DMS153 (cell line): ENCODE measurements around the gene COX15.
A peak's percentile ranks its signal among the peaks of the same experiment; 100 is the strongest.
"Not testable (repeated sequence)": the region's sequence is repeated elsewhere in the genome, so short reads cannot be mapped to it uniquely, and the experiment has no call there.

ENCODE experiments used
- DNase-seq: peaks from one replicate; lab custom pipeline; 2025; lab: John Stamatoyannopoulos, UW

COX15 gene

DNA sequence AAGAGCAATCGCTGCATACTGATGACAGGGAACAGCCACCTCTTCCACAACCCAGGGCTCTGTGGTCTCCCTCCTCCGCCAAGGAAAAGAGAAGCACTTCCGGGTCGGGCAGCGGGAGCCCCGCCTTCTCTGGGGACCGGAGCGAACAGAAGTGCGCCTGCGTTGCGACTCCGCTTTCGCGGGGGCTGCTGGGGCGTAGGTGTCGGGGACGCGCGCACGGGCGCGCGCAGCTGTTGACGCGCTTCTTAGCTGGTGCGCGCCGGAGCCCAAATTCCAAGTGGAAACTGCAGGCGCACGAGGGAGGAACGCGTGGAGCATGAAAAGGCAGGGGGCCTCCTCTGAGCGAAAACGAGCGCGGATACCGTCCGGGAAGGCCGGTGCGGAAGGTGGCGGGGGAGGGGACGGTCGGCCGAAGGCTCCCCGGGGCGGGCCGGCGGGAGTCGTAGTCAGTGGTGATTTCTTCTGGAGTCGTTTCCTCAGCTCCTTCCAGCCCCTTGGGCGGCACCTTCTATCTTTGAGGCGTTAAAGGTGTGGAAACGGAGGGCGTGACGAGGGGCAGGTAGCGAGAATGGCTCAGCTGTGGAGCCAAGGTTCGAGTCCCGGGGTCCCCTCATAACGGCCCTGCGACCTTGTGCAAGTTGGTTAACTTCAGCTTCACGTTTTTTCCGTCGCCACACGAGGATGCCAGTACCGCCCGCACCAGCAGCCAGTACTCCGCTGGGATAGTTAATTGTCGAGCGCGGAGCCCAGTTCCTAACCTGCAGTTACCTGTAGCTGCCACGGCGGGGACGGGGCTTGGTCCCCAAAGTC is at the start of gene COX15, which contains the start of gene CUTC:
Gene COX15, minus strand, starts transcription at position 95 of the 810 bp plus-strand sequence. Its CDS starts 78 bp downstream, at position 17.
Gene CUTC, plus strand, starts transcription at position 202 of the 810 bp plus-strand sequence. Its CDS starts 115 bp downstream, at position 317.
- DNase-seq, result peak; percentile 94

DNA sequence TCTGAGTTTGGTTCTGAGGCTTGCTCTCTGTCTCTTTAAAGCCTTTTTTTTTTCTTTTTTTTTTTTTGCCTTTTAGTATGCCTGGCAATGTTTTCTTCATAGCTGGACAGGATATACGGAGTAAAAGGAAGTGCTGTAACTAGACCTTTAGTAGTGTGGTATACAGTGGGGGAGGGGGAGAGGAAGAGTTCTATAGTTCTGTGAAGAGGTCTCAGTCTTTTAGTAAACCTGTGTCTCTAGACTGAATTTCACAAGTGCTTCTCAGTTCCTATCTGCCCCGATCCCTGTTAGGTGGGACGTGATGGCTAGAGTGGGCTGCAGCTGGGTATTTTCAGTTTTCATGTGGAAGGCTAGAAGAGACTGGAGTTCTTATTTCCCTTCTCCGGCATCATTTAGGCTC is 47.4 kb upstream of the COX15 start:
- DNase-seq, result peak; percentile 5

DNA sequence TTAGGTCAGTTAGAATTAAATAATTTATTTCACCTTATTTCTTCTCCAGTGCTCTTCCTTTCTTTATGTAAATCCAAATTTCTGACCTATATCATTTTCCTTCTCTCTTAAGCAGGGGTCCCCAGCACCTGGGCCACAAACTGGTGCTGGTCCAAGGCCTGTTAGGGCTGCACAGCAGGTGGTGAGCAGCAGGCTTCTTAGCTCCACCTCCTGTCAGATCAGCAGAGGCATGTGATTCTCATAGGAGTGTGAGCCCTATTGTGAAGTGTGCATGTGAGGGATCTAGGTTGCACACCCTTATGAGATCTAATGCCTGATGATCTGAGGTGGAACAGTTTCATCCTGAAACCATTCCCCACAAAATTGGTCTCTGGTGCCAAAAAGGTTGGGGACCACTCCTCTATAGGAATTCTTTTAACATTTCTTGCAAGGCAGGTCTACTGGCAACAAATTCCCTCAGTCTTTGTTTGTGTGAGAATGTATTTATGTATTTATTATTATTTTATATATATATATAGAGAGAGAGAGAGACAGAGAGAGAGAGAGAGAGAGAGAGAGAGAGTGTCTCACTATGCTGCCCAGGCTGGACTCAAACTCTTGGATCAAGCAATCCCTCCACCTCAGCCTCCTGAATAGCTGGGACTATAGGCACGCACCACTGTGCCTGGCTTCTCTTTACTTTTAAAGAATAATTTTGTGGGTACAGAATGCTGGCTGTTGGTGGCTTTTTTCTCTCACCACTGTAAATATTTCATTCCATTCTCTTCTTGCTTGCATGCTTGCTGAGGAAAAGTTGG is 46.2 kb upstream of the COX15 start:
- DNase-seq, result no peak

DNA sequence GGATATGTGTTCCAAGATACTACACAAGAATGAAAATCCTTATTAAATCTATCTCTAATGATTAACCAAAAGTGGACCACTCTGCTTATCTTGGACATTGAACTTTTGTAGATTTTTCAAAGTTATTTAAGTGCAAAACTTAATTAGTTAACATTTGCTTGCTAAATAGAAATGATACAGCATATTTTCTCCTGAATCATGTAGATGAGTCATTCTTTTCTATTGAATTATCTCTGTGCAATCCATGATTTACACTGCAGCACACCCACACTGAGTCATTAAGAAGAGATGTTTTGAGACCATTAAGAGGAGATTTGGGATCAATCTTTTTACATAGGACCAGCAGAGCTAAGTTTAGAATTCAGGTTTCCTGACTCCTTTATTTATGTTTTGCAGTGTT is 43.9 kb upstream of the COX15 start:
- no peak for DNase-seq

DNA sequence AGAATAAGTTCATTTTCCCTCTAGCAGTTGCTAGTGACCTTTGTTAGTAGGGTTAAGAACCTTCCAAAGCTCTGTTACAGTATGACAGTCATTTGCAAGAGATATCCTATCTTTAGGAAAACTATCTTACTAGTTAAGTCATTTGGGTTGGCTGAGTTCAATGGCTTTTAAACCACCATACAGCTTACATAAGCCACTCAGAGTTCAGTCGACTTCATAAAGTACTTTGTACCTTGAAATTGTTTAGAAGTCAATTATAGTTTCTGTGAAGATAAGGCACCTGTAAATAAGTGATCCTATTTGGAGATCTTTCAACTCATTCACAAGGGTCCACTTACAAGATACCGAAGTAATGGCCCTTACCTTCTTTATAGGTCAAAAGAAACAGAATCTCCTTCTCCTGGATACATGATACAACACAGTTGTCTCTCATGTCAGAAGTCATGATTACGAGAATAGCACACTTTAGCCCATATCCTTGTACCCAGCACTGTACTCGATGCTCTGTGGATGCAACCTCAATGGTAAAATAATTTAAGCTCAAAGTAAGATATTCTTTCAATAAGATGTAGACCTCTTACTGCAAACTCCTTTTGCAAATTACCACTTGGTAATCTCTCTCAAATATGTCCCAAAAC is 38.6 kb upstream of the COX15 start:
- DNase-seq, result no peak

DNA sequence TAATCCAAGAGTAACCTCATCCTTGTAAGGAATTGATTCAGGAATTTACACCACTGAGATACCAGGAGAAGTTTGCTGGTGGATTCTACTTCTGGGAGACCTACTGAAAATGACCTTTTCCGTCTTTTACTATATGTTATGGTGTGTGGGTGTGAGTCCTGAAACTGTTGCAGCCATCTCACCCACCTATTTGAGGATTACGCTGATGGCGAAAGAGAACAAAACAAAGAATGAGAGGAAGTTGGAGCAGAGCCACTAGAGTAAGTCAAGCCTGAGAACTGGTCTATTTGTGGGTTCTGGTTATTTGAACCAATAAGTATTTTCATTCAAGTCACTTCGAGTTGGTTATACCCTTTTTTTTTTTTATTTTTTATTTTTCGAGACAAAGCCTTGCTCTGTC is 37.8 kb upstream of the COX15 start:
- no peak for DNase-seq

DNA sequence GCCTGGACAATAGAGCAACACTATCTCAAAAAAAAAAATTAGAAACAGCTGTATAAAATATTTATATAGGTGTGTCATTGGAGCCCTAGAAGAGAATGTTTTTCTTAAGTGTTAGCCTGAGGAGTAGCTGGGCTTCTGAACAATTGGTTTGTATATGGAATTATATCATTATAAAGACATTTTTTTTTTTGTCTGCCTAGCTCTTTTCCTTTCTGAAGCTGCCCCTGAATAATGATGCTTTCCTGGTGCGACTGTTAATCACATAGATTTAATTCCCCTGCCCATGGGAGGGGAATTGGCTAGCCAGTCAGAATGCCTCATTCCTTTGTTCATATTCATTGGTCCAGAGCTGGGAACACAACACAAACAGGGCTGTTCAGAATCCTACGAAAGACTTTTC is 36.6 kb upstream of the COX15 start:
- no peak for DNase-seq

DNA sequence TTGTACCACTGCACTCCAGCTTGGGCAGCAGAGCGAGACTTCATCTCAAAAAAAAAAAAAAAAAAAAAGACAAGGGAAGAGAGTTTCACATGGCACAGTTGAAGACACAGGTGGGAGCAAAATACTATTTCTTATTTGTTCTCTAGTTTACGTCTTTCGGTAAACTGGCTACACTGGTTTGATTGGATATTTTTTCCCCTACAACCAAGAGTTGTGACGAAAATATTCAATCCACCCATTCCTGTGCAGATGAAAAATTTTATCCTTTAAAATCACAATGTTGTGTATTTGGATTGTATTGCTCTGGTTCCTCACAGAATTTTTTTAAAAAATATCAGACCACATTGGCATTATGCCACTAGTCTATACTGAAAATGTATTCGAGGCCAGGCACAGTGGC is 36.0 kb upstream of the COX15 start:
- DNase-seq, result no peak

DNA sequence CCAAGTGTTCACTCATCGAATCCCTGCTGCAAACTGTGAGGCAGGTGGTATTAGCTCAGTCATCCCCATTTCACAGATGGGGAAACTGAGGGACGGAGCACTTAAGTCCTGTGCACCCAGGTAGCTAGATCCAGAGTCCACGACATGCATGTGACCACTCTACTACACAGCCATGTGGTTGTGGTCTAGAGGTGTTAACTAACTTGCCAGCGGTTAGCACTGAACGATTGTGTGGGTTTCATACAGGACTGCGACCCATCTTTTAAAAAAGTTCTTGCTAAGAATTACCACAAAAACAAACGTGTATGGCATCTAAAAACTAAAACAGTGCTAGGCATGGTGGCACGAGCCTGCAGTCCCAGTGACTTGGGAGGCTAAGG is 34.4 kb upstream of the COX15 start:
- no peak for DNase-seq

DNA sequence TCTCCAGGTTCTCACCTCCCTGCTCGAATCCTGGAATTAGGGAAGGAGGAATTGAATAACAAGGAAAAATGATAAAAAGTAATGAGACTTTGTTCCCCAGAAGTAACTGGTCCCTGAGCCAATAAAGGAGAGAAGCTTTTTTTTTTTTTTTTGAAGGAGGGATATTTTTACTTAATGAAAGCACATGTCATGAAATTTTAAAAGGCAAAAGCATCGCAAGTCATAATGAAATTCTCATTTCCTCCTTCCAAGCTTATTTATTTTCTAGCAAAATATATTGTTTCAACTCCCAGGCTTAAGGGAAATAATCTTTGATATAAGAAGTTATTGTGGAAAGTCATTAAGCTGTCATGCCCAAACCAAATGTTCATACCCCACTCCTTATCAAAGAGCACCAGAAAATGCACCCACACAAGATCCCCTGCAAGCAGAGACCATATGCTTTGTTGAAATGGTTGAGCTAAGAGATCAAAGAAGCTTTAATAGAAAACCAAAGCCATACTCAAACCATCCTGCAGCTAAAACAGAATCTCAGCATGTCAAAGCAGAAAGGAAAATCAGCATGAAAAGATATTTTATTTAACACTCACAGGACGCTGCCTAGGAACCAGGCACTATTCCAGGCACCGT is 33.9 kb upstream of the COX15 start:
- no peak for DNase-seq

DNA sequence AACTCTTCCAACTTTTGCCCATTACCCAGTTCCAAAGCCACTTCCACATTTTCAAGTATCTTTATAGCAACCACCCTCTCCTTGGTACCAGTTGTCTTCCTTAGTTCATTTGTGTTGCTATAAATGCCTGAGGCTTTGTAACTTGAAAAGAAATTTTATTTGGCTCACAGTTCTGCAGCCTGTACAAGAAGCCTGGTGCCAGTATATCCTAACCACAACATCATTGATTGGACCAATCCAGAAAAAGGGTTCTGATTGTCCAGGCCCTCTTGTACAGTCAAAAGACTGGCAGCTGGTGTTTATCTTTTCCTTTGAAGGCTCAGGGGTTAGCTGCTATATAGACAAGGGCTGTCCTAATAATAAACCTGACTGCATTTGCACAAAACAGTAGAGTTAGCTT is 29.4 kb upstream of the COX15 start:
- DNase-seq, result no peak

DNA sequence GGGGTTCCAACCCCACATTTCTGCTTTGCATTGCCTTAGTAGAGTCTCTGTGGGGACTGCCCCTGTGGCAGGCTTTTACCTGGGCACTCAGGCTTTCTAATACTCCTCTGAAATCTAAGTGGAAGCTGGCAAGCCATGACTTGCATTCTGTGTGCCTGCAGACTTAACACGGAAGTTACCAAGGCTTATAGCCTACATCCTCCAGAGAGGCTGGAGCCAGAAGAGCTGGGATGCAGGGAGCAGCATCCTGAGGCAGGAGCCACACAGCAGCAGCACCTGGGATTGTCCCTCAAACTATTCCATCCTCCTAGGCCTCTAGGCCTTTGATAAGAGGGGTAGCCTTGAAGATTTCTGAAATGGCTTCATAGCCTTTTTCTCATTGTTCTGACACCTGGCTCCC is 28.4 kb upstream of the COX15 start:
- no peak for DNase-seq

DNA sequence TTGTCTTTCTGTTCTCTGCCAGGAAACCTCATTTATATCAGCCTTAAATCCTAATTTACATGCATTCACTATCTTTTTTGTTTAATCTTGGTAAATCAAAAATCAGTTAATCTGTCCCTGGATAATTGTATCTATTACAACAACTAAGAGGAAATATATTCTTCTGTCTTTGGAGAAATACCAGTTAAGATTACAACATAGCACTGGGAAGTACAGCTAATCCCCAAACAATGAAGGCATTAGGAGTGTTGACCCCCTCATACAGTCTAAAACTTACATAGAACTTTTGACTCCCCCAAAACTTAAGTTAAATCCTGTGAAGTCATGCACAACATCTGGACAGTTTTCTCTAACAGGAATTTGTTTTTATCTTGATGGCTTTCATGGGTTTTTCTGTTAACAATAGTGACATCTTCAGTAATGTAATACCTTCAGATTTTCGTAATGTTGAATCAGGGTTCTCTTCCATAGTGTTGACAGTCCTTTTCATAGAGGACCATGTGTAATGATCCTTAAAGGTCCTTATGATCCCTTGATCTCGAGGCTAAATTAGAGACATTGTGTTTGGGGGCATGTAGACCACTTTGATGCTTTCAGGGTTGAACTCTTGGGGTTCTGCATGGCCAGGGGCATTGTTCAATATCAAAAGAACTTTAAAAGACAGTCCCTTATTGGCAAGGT is 26.4 kb upstream of the COX15 start:
- no peak for DNase-seq

DNA sequence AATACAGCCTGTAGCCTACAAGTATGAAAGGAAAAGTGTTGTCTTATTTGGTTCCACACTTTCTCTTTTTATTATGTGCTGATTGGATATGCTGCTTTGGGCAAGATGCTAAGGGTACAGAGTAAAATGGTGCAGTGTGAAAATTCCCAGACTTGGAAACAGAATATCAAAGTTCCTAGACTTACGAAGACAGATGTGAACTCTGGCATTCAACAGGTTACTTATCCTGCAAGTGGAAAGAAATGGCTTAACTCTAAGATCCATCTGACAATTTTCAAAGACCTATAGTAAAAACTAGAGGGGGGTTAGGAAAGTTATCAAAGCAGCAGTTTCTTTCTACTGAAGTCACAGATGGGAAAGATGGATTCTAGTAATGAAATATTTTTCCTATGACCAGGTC is 24.2 kb upstream of the COX15 start:
- DNase-seq, result no peak

DNA sequence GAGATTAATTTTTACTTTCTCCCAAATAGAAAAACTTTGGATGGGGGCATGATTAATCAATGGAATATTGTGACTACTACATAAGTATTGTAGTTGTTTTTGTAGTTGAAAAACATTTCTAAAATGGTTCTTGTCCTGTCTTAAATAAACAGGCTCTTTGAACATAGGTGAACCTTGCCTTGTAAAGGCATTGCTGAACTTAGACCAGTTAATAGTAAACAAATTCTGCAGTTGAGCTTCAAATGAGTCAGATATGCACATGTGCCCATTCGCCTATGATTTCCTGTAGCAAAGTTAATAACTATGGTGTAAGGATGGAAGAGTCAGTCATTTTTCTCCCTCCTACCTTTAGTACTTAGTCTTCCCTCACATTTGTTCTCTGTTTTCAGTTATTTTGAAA is 22.7 kb upstream of the COX15 start:
- DNase-seq, result no peak

DNA sequence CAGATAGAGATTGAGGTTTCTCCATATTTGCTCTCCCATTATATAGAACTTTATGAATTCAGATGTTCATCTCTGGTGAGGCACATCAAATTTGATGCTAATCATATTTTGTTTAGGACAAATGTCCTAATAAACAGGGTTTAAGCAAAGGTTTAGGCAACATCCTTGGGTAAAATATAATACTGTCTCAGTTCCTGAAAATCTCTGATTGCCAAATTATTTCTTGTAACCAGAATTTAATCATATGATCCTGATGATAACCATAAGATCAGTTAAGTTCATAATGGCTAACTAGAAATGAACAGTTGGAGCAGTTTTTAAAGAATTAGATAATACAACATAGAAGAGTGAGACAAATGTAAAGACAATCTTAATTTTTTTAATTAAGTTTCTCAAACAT is 18.7 kb upstream of the COX15 start:
- no peak for DNase-seq

DNA sequence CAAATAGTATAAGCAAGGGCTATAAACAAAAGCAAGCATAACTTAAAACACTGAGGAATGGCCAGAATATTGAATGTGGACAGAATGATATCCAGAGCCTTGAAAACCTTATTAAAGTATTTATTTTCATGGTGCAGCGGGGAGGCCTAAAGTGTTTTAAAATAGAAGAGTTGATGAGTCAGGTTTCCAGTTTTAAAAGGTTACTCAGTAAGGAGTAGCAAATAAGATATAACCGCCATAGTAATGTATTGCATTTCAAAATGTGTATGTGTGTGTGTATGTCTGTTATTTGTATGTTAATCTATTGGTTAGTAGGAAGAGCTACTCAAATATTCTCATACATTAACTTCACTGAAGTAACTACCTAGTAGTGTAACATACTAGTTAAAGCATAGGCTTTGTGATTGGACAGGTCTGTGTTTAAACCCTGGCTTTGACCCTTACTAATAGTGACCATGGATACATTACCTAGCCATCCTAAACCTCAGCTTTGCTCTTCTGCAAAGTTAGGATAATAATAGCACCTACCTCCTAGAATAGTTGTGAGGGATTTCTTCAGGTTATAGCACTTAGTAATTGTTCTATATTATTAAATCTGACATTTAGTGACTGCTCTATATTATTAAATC is 17.0 kb upstream of the COX15 start:
- no peak for DNase-seq

DNA sequence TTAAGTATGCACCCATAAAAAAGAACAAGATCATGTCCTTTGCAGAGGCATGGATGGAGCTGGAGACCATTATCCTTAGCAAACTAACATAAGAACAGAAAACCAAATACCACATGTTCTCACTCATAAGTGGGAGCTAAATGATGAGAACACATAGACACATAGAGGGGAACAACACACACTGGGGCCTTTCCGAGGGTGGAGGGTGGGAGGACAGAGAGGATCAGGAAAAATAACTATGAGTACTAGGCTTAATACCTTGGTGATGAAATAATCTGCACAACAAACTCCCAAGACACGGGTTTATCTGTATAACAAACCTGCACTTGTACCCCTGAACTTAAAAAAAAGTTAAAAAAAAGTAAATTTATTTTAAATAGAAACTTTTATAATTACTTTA is 14.2 kb upstream of the COX15 start:
- DNase-seq, result not testable (repeated sequence)

DNA sequence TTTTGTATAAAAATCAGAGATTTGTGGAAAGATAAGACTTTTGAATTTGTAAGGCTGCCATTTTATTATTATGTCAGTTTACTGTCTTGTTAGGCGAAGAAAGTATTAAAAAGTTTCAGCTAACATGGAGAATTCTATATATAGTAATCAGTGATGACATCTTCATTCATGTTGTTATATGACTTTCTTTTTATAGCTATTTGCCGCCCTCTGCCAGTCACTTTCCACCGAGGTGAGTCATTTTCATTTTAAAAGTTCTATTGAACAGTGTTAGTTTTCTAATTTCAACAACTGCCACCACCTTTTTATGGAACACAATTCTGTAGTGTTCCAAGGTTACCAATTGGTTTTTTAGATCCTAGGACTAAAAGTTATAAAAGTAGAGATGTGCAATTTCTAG is 11.9 kb upstream of the COX15 start:
- no peak for DNase-seq

DNA sequence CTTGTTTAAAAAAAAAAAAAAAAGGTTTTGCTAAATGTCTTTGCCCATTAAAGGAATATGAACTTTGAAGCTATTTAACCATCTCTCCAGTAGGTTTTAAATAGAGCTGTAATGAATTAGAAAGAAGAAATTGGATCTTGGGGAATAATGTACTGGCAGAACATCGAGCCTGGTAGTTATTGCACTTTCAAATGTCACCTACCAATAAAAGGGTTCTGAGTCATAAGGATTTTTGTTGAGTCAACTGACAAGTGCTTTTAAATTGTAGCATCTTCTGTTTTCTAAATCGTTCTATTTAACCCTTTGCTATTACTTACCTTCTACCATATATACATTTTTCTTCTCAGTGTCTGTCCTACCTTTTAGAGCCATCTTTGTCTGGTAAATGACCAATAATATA is 10.8 kb upstream of the COX15 start:
- no peak for DNase-seq

DNA sequence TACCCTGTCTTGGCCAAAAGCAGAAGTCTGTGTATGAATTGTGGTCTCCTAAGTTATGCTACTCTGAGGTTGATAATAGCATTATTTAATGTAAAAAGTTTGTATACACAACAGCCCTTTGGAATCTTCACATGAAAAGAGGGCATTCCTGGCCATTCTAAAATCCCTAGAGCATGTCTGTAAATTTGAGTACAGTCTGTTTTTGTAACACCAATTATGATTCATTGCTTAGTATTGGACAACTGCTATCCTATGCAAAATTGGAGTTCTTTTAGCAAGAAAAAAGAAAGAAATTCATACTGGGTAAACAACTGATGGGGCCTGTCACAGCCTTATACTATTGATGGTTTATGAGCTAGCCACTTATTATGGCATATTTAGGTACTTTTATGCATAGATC is 10.3 kb upstream of the COX15 start:
- DNase-seq, result no peak
